HG03060 (cell line): ENCODE data around the gene ACOT7.
"Not testable (repeated sequence)": the region's sequence is repeated elsewhere in the genome, so short reads cannot be mapped to it uniquely, and the experiment has no call there.

Experiments
- ATAC-seq: cut with Tn5 transposase; IDR thresholded peaks from one replicate; pipeline ENCODE4 v1.9.1; 2021; ENCODE audit warnings: low read depth, moderate number of reproducible peaks; ENCODE audit not compliant: unreplicated experiment

The ACOT7 gene

DNA sequence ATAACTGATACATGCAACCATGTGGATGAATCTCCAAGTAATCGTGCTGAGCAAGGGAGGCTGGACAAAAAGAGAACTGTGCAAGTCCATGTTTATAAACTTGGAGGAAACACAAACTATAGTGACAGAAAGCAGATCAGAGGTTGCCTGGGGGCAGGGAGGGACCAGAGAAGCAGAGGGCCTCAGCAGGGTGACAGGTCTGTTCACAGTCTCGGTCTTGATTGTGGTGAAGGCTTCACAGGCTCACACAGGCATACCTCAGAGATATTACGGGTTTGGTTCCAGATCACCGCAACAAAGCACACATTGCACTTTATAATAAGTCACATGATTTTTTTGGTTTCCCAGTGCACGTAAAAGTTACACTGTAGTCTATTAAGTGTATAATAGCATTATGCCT, 28.5 kb downstream of the ACOT7 start:
- ATAC-seq = no peak

DNA sequence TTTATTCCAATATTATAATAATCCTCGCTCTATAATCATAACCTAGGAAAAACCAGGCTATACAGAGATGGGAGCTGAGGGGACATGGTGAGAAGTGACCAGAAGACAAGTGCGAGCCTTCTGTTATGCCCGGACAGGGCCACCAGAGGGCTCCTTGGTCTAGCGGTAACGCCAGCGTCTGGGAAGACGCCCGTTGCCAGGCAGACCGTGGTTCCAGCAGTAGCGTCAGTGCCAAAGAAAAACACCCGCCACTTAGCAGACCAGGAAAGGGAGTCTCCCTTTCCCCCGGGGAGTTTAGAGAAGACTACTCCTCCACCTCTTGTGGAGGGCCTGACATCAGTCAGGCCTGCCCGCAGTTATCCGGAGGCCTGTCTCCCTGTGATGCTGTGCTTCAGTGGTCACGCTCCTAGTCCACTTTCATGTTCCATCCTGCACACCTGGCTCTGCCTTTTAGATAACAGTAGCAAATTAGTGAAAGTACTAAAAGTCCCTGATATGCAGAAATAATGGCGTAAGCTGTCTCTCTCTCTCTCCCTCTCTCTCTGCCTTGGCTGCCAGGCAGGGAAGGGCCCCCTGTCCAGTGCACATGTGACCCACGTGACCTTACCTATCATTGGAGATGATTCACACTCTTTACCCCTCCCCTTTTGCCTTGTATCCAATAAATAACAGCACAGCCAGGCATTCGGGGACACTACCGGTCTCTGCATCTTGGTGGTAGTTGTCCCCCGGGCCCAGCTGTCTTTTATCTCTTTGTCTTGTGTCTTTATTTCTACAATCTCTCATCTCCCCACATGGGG, 30.3 kb downstream of the ACOT7 start:
- not testable (repeated sequence) for ATAC-seq

DNA sequence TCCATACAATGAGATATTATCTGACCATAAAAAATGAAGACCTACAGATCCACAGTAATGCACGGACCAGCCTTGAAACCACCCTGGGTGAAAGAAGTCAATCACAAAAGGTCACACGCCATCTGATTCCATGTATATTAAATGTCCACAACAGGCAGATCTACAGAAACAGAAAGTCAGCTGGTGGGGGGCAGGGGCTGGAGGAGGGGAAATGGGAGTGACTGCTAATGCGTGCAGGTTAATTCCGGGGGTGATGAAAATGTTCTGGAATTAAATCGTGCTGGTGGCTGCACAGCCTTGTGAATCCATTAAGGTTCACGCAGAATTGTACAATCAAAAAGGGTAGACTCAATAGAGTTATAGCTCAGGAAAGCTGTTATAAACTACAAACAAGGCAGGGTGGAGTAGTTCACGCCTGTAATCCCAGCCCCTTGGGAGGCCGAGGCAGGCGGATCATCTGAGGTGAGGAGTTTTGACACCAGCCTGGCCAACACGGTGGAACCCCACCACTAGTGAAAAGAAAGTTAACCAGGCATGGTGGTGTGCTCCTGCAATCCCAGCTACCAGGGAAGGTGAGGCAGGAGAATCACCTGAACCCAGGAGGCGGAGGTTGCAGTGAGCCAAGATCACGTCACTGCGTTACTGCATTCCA, 32.3 kb downstream of the ACOT7 start:
- no peak for ATAC-seq

- ATAC-seq = no peak
Observed at GRCh38 chr1:6360517-6361070, 33.0 kb downstream of the ACOT7 start.

- ATAC-seq = peak; percentile 13
Observed at GRCh38 chr1:6360117-6360496, 33.5 kb downstream of the ACOT7 start.

DNA sequence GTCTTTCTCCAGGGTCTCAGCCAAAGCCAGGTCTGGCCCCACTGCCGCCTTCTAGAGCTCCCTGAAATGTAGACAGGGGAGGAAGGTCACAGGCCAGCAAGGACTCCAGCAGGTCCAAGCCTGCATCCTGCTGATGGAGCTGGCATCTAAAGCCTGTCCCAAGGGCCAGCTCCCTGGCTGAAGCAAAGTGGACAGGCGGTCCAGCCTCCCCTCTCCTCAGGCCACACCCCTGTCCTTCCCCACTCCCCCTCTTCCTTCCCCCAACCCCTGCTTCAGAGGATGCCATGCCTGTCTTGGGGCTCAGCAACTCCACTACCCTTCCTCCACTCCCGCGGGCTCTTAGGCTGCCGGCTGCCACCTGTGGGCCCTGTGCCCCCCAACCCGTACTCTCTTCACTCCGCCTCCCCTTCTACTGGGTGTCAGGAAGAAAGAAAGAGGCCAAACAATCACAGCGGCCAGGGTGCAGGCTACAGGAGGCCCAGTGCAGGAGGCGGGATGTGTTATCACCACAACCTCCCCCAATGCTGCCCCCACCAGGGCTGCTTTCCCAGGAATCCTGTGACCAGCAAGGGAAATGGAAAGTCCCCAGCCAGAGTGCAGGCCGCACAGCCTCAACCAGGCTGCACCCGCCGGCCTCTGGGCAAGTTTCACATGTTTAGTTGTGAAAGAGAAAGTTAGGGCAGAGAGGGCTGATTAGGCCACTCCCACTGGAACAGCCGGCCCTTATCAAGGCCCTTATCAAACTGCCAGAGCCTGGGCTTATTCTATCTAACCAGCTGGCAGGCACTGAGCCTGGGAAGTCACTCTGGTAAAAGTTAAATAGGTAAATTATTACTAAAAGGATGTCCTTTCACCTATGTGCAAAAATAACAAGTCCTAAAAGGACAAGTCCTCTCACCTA, 34.1 kb downstream of the ACOT7 start:
- peak; percentile 82 for ATAC-seq

DNA sequence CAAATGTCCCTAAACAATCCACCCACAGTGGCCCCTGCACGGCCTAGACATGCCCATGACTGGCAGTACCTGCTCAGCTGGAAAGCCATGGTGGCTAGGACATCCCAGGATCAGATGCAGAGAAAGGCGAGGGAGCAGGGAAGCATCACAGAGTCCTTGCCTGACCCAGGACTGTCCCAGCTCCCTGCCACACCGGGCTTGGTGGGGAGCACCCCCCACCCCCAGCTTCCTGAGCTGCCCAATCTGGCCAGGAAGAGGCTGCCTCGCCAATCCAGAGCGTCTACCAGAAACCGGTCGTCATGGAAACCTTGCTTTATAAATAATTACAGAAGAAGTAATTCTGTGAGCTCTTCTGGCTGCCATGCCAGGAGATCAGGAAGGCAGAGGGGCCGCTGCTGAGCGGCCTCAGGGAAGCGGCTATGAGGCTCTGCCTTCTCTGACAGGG, 34.8 kb downstream of the ACOT7 start:
- no peak for ATAC-seq

DNA sequence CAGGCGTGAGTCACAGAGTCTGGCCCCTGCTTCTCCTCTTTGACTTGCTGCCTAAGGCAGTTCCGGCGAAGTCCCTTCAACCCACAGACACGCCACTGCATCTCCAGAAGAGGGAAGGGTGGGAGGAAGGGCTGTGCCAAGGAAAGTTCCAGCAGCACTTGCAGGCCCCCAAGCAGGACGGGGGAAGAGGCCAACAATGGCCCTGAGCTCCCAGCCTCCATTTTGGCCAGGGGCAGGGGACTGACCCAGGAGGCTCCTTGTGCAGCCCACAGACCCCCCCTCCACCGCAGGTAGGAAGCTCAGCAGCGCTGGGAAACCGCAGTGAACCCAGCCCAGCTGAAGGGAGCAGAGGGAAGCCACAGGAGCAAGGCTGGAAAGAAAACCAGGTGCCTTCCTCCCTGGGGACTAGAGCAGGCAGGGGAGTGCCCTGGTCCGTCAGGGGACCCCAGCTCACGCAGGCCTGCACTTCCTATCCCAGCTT, 35.4 kb downstream of the ACOT7 start:
- no peak for ATAC-seq

- ATAC-seq = no peak
Observed at GRCh38 chr1:6357243-6357936, 36.2 kb downstream of the ACOT7 start.

- no peak for ATAC-seq
Observed at GRCh38 chr1:6355621-6356020, 37.9 kb downstream of the ACOT7 start.

GRCh38 chr1:6354659-6355317, 38.8 kb downstream of the ACOT7 start:
- ATAC-seq = no peak

DNA sequence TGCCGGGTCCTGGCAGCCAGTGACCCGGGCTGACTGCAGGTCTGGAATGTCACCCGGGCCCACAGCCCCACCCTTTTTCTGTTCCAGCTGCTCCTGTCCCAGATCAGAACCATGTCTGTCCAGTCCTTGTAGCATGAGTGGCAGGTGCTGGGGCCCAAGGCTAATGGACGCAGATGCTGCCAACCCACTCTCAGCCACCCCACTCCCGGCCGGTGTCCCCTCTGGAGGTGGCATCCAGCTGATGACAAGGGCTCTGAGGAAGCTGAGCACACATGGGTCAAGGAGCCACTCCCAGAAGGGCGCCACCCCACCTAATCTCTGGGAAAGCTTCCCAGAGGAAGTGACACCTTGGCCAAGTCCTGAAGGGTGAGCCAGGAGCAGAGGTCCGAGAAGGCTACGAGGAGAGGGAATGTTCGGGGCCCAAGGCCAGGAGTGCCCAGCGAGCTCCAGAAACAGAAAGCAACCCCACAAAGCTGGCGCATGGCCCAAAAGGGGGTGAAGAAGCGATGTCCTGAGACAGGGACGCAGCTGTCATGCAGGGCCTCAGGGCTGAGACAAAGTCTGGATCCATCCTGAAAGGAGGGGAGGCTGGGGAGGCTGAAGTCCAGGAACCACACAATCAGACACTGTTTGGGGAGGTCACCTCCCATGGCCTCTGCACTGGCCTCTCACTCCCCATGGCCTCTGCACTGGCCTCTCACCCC, 39.5 kb downstream of the ACOT7 start:
- ATAC-seq = no peak

DNA sequence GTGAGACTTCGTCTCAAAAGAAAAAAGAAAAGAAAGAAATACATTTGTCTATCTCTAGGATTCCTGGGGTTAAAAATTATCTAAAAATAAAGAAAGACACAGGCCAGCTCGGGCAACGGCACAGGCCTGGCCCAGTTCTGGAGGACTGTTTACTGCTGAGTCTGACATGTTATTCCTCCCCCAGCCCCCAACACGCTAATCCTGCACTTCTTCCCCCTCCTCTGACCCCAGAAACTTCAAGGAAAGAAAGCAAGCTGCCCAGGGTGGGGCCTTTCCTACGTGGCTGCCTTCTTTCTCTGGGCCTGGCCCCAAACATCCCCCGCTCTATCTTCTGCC, 40.0 kb downstream of the ACOT7 start:
- no peak for ATAC-seq

- no peak for ATAC-seq
Observed at GRCh38 chr1:6352138-6352563, 41.4 kb downstream of the ACOT7 start.

GRCh38 chr1:6351480-6352137, 42.0 kb downstream of the ACOT7 start:
- ATAC-seq = no peak

DNA sequence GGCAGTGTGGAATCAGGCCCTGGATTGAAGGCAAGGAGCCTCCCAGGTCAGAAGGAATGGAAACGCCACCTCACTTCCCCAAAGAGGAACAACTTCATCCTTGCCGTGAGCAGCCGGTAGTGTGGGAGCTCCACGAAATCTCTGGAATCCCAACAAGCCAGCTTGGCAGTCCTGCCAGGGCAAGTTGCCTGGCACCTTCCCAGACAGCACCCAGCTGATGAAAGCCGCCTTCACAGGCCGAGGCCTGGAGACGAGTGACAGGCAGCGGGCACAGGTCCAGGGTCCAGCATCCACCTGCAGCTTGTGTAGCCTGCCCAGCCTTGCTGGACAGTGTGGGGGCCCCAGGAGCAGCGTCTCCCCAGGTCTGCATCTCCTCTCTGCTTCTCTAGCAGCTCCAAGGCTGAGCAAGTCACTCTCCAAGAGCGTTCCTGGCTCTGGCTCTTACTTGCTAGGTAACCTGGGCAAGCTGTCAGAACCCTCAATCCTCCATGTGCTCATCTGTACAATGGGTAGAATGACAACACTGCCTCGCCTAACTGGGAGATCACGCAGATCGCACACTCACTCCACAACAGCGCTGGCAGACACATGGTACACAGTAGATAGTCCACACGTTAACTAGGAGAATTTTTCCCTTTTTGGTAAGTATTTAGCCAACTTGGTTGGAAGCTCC, 43.0 kb downstream of the ACOT7 start:
- no peak for ATAC-seq

- no peak for ATAC-seq
Observed at GRCh38 chr1:6349254-6349943, 44.2 kb downstream of the ACOT7 start.
